Neural progenitor cell (in vitro differentiated cells): ENCODE results near the gene UCN2.

ENCODE experiments used
- EZH2 ChIP-seq: fragments of 200-600 bp; sonication (generic); IDR thresholded peaks from 2 replicates; pipeline ENCODE4 v1.6.1; 2017; ENCODE audit warnings: antibody characterized with exemption, mild to moderate bottlenecking, moderate library complexity
- EZH2phosphoT487 ChIP-seq: fragments of 200-600 bp; sonication (generic); IDR thresholded peaks from 2 replicates; pipeline ENCODE4 v1.6.1; 2017; ENCODE audit warnings: antibody characterized with exemption
- TF ChIP-seq, protein P1 (sequence below): fragments of 200-600 bp; sonication (generic); IDR thresholded peaks from 2 replicates; pipeline ENCODE4 v1.5.1; 2017; ENCODE audit warnings: antibody characterized with exemption, mild to moderate bottlenecking

DNA sequence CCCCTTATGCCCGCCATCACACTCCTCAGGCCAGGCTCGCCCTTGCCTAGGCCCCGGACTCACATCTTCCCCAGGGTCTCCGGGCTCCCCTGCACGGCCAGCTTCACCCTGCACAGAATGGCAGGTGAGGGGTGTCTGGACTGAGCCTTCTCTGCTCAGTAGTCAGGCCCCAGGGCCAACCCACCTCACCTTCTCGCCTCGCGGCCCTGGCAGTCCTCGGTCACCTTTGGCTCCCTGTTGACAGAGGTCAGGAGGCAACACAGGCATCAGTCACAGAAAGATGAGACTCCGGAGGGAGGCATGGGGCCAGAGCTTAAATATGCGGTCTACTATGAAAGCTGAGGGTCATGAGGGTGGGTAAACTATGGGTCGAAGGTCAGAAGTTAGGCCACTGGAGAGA lies 8.4 kb upstream of the UCN2 start:
- TF ChIP-seq, protein P1, sequence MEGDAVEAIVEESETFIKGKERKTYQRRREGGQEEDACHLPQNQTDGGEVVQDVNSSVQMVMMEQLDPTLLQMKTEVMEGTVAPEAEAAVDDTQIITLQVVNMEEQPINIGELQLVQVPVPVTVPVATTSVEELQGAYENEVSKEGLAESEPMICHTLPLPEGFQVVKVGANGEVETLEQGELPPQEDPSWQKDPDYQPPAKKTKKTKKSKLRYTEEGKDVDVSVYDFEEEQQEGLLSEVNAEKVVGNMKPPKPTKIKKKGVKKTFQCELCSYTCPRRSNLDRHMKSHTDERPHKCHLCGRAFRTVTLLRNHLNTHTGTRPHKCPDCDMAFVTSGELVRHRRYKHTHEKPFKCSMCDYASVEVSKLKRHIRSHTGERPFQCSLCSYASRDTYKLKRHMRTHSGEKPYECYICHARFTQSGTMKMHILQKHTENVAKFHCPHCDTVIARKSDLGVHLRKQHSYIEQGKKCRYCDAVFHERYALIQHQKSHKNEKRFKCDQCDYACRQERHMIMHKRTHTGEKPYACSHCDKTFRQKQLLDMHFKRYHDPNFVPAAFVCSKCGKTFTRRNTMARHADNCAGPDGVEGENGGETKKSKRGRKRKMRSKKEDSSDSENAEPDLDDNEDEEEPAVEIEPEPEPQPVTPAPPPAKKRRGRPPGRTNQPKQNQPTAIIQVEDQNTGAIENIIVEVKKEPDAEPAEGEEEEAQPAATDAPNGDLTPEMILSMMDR, result no peak
- TF ChIP-seq EZH2phosphoT487 (no peak), EZH2 (no peak)
